RCC 7860 (cell line): ENCODE results near the gene ANKRD12.
A peak's percentile ranks its signal among the peaks of the same experiment; 100 is the strongest.
"Not testable (repeated sequence)": the region's sequence is repeated elsewhere in the genome, so short reads cannot be mapped to it uniquely, and the experiment has no call there.

Experiments
- DNase-seq: peaks from one replicate; pipeline ENCODE4 v3.0.0-alpha.2; 2015; ENCODE audit warnings: low spot score
- FAIRE-seq: peaks from 2 replicates; lab custom pipeline; 2012; peaks lifted over from hg19 to GRCh38; lab: Jason Lieb, UNC

ANKRD12 gene

DNA sequence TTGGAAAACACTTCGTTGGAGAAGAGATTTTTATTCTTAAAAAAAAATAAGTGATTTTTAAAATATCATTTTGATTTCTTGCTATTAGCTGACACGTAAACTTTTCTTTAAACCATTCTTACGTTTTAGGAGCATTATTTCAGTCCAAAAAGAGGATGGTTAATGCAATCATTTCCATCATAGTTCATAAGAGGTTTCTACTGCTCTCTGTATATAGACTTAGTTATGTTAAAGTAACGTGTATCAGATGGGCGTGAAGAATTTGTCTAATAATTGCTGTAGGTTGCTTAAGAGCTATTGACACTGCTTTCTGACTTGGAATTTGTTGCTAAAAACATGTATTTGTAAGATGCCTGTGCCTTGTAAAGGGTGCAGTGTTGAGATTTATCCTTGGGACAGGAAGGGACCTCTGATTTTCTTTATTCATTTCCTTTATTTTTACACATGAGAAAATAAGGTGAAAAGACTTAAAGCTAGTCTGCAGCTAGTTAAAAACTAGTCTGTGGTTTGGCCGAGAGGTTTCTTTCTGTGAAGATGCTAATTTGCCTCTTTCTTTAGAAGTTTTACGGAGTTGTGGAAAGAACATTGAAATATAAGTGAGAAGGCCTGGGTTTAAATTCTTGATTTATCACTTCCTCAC lies 2.9 kb downstream of the ANKRD12 start:
- DNase-seq (no peak), FAIRE-seq (no peak)

- no peak for DNase-seq
- FAIRE-seq, result no peak
Observed at GRCh38 chr18:9140381-9140780, 3.8 kb downstream of the ANKRD12 start.

- DNase-seq, result no peak
- no peak for FAIRE-seq
Observed at GRCh38 chr18:9140984-9141383, 4.4 kb downstream of the ANKRD12 start.

DNA sequence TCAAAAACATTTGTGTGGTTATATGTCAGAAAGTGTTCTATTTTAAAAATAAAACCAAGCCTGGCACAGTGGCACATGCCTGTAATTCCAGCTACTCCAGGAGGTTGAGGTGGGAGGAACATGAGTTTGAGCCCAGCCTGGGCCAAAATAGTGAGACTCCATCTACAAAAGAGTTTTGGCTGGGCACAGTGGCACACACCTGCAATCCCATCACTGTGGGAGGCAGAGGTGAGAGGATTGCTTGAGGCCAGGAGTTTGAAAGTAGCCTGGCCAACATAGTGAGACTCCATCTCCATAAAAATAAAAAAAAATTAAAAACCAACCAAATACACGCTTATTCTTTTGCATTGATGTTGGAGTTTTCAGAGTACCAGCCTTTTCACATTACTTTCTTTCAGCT lies 9.6 kb downstream of the ANKRD12 start:
- DNase-seq (no peak), FAIRE-seq (no peak)

DNA sequence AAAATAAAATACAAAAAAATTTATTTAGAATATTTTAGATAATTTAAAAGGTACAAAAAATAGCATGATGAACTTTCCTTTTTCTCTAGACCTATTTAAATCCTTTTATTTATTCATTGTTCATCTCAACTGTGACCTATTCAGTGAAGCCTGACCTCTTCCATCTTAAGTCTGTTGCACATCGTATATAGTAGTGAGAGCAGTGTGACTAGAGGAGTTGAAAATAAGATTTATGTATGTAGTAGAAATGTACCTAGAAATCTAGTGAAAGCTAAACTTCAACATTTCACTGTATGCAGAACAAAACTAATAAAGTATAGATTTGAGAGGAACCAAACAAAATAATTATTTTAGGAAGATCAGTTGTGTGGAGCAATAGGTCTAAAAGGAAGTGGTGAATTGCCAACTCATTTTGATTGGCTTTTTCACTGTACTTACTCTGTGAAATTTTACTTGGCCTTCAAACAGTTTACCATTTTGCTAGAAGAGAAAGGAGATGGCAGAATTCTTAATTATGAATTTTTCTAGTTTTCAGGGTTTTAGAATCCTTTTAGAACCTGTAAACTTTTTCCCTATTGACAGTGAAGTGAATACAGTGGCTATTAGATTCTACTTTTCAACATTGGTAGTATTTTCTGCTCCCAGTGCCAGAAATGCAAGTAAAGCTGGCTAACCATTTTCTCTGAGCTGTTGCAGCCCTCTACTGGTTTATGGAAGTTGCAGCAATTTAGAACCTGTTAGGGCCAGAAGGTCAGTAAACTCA lies 11.0 kb downstream of the ANKRD12 start:
- DNase-seq, result peak; percentile 51
- FAIRE-seq, result peak; percentile 75

DNA sequence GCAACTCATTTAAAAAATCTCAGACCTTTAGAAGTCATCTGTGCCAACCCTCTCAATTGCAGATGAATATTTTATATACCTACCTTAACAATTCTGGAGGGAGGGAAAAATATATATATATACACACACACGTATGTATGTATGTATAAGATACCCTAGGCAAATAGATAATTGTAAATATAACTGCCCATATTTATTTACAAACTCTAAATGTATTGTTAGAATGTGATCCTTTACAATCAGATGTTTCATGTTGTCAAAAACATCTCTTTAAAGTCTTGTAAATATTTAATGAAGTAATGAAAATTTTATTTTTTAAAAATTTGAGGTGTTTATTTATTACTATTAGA lies 11.6 kb downstream of the ANKRD12 start:
- FAIRE-seq (no peak), DNase-seq (no peak)

GRCh38 chr18:9150121-9150520 lies 13.5 kb downstream of the ANKRD12 start:
- DNase-seq (no peak), FAIRE-seq (no peak)

- DNase-seq (no peak), FAIRE-seq (no peak)
Observed at GRCh38 chr18:9153256-9153655, 16.7 kb downstream of the ANKRD12 start.

- no peak for FAIRE-seq
Observed at GRCh38 chr18:9156604-9157249, 20.1 kb downstream of the ANKRD12 start.

DNA sequence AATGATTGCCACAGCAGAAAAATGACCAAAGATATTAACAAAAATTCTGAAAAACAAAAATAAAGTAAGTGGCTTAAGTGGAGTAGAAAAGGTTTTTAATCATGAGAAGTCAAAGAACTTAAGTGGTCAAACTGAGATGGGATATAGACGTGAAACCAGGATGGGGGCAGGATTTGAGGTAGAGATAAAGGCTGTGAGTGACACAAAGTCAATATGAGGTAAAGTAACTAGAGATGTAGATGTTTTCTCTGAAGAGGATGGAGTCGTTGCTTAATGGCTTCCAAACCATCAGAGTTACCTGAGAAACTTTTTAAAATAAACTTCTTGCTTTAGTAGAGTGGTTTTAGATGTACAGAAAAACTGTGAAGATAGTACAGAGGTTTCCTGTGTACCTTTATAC lies 21.2 kb downstream of the ANKRD12 start:
- DNase-seq, result no peak
- no peak for FAIRE-seq

More at GRCh38 chr18:9156604-9157249, 20.1 kb downstream of the ANKRD12 start:
- no peak for DNase-seq

DNA sequence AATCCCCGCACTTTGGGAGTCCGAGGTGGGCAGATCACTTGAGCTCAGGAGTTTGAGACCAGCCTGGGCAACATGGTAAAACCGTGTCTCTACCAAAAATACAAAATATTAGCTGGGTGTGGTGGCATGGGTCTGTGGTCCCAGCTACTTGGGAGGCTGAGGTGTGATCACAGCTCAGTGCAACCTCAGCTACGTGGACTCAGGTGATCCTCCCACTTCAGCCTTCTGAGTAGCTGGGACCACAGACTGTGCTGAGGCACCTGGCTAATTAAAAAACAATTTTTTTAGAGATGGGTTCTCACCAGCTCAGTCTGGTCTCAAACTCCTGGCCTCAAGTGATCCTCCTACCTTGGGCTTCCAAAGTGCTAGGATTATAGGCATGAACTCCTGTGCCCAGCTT lies 23.4 kb downstream of the ANKRD12 start:
- FAIRE-seq, result no peak
- no peak for DNase-seq

DNA sequence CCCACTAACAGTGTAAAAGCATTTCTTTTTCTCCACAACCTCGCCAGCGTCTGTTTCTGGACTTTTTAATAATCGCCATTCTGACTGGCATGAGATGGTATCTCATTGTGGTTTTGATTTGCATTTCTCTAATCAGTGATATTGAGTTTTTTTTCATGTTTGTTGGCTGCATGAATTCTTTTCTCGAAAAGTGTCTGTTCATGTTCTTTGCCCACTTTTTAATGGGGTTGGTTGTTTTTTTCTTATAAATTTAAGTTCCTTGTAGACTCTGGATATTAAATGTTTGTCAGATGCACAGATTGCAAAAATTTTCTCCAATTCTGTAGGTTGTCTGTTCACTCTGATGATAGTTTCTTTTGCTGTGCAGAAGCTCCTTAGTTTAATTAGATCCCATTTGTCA lies 26.1 kb downstream of the ANKRD12 start:
- not testable (repeated sequence) for DNase-seq, FAIRE-seq

DNA sequence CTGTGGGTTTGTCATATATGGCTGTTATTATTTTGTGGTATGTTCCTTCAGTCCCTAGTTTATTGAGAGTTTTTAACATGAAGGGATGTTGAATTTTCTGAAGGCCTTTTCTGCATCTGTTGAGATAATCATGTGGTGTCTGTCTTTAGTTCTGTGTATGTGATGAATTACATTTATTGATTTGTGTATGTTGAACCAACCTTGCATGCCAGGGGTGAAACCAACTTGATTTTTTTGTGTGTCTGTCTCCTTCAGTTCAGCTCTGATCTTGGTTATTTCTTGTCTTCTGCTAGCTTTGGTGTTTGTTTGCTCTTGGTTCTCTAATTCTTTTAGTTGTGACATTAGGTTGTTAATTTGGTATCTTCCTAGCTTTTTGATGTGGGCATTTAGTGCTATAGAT lies 27.6 kb downstream of the ANKRD12 start:
- not testable (repeated sequence) for FAIRE-seq, DNase-seq

DNA sequence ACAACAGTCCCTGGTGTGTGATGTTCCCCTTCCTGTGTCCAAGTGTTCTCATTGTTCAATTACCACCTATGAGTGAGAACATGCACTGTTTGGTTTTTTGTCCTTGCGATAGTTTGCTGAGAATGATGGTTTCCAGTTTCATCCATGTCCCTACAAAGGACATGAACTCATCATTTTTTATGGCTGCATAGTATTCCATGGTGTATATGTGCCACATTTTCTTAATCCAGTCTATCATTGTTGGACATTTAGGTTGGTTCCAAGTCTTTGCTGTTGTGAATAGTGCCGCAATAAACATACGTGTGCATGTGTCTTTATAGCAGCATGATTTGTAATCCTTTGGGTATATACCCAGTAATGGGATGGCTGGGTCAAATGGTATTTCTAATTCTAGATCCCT lies 29.3 kb downstream of the ANKRD12 start:
- FAIRE-seq, result not testable (repeated sequence)

GRCh38 chr18:9169515-9169914 lies 32.9 kb downstream of the ANKRD12 start:
- not testable (repeated sequence) for DNase-seq, FAIRE-seq

More for the DNA sequence above, 29.3 kb downstream of the ANKRD12 start:
- not testable (repeated sequence) for DNase-seq

DNA sequence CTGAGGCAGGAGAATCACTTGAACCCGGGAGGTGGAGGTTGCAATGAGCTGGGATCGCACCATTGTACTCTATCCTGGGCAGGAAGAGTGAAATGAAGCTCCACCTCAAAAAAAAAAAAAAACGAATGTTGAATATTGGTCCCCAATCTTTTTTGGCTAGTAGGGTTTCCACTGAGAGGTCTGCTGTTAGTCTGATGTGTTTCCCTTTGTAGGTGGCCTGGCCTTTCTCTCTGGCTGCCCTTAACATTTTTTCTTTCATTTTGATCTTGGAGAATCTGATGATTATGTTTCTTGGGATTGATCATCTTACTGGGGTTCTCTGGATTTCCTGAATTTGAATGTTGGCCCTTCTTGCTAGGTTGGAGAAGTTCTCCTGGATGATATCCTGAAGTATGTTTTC lies 35.3 kb downstream of the ANKRD12 start:
- not testable (repeated sequence) for FAIRE-seq, DNase-seq

GRCh38 chr18:9172506-9173127 lies 36.0 kb downstream of the ANKRD12 start:
- FAIRE-seq (no peak), DNase-seq (no peak)

DNA sequence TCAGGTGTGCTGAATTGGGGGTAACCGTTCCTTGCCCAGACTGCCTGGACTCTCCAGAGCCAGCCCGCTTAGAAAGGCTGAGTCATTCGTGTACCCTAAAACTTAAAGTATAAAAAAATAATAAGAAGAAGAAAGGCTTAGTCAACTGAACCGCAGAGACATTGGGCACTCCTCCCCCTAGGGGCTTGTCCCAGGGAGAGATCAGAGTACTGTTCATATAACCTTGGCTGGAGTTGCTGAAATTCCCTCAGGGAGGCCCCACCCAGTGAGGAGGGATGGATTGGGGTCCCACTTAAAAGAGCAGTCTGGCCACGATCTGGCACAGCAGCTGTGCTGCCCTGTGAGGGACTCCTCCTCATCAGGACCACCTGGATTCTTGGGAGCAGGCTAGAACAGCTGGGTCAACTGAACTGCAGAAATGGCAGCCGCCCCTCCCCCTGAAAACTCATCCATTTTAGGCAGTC lies 37.2 kb downstream of the ANKRD12 start:
- no peak for FAIRE-seq
- DNase-seq, result no peak

DNA sequence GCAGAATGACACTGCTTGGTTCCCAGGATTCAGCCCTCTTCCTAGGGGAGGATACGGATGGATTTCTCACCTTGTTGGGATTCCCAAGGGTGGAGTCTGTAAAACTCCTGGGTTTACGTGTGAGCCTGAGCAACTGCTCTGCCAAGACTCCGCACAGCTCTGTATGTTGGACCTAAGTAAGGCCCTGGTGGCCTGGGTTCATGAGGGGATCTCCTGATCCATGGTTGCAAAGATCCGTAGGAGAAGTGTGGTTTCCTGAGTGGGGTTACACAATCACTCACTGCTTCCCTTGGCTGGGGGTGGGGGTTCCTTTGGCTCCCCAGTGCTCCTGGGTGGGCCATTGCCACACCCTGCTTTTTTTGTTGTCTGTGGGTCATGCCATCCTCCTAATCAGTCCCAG lies 37.7 kb downstream of the ANKRD12 start:
- DNase-seq, result no peak
- FAIRE-seq, result no peak

GRCh38 chr18:9175115-9175514 lies 38.5 kb downstream of the ANKRD12 start:
- DNase-seq (no peak), FAIRE-seq (no peak)

DNA sequence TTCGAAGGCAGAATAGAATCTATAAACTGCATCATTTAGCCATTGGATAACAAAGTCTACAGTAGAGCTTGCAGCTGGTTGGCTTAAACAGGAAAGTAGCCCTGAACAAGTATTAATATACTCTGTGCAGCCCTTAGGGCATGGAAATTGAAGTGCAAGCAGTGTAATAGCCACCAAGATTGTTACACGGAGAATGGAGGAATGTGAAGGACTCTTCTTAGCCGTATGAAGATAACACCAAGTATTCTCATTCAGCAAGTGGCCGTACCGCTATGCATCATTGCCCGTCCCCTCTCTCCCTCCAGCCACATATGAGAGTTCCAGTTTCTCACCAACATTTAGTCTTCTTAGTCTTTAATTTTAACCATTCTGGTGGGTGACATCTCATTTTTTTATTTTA lies 40.5 kb downstream of the ANKRD12 start:
- no peak for DNase-seq
- no peak for FAIRE-seq
